Head of caudate nucleus (tissue), 42 donors: ENCODE data around the gene ZBTB20.
A peak's percentile ranks its signal among the peaks of the same experiment; 100 is the strongest.
"Not testable (repeated sequence)": the region's sequence is repeated elsewhere in the genome, so short reads cannot be mapped to it uniquely, and the experiment has no call there.

Experiments
- DNase-seq, 42 donors: peaks; one replicate each; pipeline versions ENCODE4 v3.0.0 to v3.0.0-alpha.2; 2020 to 2021; ENCODE audit warnings: mixed read lengths in 7 of 42
- intact Hi-C: fragments of 100-400 bp; cut with DNase I; formaldehyde crosslinking; loops from one replicate; pipeline ENCODE4 v1.15.0; 2022

Gene ZBTB20

DNA sequence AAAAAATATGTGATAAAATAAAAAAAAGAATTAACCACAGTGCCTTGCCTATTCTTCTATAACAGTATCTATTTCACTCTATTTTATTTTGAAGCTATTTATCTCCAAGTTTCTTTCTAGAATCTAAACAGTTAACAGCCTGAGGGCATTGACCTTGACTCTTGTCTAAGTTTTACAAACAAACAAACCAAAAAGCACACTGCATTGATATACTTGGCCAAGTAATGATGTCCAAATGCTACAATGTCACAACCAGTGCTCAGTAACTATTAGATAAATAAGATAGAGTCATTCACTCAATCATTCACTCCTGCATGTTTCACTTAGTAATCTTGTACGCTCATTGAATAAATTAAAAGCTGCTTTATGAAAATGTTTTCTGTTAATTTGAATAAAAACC is 466.8 kb downstream of the ZBTB20 start:
- intact Hi-C loops = no loop called here

DNA sequence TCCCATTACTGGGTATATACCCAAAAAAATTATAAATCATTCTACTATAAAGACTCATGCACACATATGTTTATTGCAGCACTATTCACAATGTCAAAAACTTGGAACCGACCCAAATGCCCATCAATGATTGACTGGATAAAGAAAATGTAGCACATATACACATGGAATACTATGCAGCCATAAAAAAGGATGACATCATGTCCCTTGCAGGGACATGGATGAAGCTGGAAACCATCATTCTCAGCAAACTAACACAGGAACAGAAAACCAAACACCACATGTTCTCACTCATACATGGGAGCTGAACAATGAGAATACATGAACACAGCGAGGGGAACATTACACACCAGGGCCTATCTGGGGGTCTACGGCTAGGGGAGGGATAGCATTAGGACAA is 467.3 kb downstream of the ZBTB20 start:
- DNase-seq, intact Hi-C loops: not testable (repeated sequence)

More for the DNA sequence above, 466.8 kb downstream of the ZBTB20 start:
- DNase-seq = no peak

DNA sequence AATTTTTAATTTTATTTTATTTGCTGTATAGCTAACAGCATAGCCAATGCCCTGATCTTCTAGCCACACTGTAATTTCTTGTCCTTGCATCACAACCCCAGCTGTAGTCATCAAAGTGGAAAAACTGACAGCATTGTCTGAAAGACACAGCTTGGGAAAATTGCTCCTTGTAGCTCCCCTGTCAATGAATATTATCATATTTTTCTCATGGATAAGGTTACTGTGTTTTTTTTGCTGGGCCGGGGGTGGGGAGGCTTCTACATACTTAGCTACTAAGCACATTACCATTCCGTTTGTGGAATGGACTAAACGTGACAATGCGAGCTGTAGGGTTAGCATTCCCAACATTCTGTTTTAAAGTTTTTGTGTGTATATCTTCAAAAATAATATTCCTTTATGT is 472.0 kb downstream of the ZBTB20 start:
- intact Hi-C loops = no loop called here
- no peak for DNase-seq

- no peak for DNase-seq
- intact Hi-C loops = no loop called here
These were observed 473.1 kb downstream of the ZBTB20 start for GRCh38 chr3:114674036-114674435.

GRCh38 chr3:114673481-114673880 is 473.6 kb downstream of the ZBTB20 start:
- DNase-seq = no peak
- intact Hi-C loops = no loop called here

DNA sequence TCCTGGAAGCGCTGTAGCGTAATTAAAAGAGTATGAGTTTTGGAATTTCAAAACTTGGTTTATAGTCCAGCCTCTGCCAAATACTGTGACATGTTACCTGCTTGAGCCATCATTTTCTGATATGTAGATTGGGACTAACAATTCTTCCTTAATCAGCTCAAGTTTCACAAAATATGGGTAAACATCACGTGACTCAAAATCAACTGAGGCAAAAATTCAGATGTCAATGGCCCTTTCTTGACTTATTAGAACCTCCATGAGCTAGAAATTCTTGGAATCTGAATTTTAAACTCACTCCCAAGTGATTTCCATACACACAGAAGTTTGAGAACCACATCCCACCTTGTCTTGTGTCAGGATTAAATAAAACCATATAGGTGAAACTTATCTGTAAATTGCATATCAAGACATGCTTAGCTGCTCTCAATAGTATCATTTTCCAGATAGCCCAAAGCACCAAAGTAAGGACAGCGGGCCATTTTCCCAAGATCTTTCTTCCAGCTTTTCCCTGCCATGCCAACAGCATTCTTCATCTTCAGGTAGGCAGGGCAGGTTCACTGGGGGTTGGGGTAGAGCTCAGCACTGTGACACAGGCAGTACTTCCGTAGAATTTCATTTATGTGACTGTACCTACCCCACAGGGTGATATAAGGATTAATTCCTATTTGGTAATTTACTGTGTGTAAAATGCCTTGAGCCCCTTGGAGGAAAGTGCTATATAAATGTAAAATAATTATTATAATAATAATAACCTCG is 474.2 kb downstream of the ZBTB20 start:
- no peak for DNase-seq
- intact Hi-C loops = no loop called here

- no peak for DNase-seq
- intact Hi-C loops = no loop called here
These were observed 475.2 kb downstream of the ZBTB20 start for GRCh38 chr3:114671741-114672510.

DNA sequence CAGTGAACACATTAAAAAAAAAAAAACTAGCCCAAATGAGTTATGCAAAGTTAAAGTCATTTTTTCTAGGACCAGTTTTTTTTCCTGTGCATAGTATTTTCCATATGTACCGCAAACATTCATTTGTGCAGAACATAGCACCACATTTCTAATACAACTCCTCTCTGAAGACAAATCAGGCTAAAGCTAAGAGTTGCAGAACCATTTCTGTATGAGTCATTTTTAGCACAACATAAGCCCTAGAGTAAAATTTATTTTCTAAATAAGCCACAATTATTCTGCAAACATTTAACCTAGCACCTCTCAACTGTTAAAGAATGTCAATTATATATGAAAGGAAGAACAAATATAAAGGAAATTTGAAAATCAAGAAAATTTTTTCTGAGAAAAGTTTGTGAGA is 477.5 kb downstream of the ZBTB20 start:
- DNase-seq = no peak
- intact Hi-C loops = no loop called here

GRCh38 chr3:114668099-114668498 is 479.0 kb downstream of the ZBTB20 start:
- intact Hi-C loops = no loop called here
- no peak for DNase-seq

DNA sequence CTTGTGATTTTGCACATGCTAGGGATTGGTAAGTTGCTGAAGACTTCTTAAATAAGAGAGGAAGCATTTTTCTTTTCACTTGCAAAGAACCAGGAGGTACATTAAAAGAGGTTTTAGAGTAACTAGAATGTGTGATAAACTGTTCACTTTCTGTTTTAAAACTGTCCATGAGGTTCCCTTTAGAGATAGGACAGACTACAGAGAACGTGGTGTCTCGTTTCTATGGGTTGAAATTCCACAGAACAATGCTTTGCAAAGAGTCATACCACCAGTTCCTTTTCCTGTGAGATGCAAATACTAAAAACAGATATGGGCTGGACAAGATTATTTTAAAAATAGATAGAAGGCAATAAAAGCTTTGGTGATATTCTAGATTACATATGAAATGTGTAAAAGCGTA is 480.5 kb downstream of the ZBTB20 start:
- DNase-seq = no peak

GRCh38 chr3:114664006-114664405 is 483.1 kb downstream of the ZBTB20 start:
- intact Hi-C loops = no loop called here
- DNase-seq = no peak

More for the DNA sequence above, 480.5 kb downstream of the ZBTB20 start:
- intact Hi-C loops = no loop called here

- intact Hi-C loops = no loop called here
- DNase-seq = no peak
These were observed 486.3 kb downstream of the ZBTB20 start for GRCh38 chr3:114660808-114661207.

DNA sequence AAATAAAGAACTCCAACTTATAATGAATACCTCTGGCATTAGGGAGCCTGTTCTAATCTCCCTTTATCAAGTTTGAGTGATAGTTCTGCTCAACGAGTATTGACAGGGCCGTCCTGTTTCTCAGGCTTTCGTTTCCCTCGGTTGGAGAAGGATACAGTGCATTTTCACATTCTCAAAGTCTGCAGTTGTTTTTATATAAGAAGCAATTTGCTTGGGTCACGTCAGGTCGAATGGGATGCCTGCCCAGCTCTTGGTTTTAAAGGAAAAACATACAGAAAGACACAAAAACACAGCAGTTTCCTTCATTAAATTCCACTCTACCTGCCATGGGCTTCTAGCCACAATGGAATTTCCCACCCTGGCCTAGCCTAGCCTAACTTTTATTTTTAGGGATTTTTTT is 487.0 kb downstream of the ZBTB20 start:
- intact Hi-C loops = no loop called here
- DNase-seq = peak in 2 of 42 donors; percentile 2 to 43

DNA sequence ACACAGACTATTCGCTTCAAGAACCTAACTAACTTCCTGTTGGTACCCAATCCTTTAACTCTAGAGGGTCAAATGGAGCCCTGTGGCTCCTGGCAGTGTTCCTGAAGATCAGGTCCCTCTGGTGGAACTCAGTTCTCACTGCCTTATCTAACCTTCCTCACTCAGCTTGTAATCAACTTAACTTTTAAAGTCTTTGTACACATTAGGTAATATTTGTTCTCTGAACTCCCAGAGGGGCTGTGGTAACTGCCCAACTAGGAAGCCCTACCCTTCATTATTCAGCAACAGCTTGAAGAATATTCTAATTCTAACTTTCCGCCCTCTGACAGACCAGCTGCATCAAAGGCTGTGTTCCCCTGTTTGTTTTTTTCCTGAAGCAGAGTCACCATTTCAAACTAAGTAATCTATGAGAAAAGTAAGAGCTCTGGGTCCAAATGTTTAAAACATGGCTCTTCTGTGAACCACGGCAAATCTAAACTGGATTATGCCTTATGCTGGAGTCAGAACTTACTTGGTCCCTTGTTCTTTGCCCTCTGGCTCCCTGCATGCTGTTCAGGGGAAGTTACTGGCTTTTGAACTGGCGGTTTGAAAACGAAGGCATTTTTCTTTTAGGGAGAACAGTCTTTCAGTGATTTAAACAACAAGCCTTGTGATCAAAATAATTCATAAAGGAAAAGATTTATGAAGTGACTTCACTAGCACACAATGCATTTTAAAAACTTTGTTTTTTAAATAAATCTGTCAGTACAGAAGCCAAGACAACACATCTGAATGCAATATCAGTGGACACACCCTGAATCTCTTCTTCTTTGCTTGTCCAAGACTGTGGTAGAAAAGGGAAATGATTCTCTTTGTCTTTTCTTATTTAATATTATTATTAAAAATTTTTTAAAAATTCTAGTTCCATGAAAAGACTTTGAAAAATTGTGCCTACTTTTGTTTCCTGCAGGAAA is 487.7 kb downstream of the ZBTB20 start:
- DNase-seq = no peak
- intact Hi-C loops = no loop called here

GRCh38 chr3:114651555-114651954 is 495.5 kb downstream of the ZBTB20 start:
- intact Hi-C loops = no loop called here
- DNase-seq = no peak

DNA sequence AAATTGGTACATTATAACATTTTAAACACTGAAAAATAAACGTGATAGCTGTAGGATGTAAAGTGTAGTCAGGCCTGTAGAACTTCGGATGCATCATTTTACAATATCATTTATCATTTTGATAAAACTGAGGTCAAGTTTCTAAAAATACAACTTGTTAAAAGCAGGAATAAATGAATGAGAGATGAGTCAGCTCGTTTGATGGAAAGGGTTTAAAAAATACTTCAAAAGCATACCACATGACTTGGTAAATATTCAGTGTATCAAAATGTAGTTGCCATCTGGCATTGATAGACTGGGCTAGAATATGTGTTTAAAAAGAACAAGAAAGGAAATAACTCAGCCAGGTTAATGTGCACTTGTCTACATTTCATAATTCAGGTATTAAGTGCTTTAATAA is 496.3 kb downstream of the ZBTB20 start:
- DNase-seq = no peak
- intact Hi-C loops = no loop called here

- no peak for DNase-seq
- intact Hi-C loops = no loop called here
These were observed 497.8 kb downstream of the ZBTB20 start for GRCh38 chr3:114649331-114649730.

- intact Hi-C loops = no loop called here
- no peak for DNase-seq
These were observed 500.6 kb downstream of the ZBTB20 start for GRCh38 chr3:114646526-114646925.

- no peak for DNase-seq
- intact Hi-C loops = no loop called here
These were observed 501.7 kb downstream of the ZBTB20 start for GRCh38 chr3:114645392-114645791.

DNA sequence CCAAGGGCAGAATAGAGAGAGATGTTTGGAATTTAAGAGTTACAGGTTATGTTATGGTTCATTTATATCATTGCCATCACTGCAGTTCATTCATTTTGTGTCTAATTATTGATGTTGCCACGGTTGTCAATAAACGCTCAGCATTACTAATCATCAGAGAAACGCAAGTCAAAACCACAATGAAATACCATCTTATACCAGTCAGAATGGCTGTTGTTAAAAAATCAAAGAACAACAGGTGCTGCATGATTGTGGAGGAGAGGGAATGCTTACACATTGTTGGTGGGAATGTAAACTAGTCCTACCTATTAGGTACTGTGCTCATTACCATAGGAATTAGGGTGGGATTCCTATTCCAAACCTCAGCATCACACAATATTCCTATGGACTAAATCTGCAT is 502.7 kb downstream of the ZBTB20 start:
- intact Hi-C loops = no loop called here
- DNase-seq = no peak
